GM12878 (cell line): ENCODE data around the gene CALM3. TPM values are rescaled to one million over a fixed set of nuclear protein-coding genes. Genes with fewer than 3 reads are reported as not detected.

ENCODE experiments used
- ATAC-seq: fragments of 200-7000 bp; cut with Tn5 transposase; 3 replicates; pipeline ENCODE4 v1.9.1; 2020; ENCODE audit warnings: mild to moderate bottlenecking, moderate library complexity
- BruUV-seq: library from RNA; stranded (reverse); fragments of 400-500 nt; replicated peaks from 2 replicates; lab custom pipeline; 2021; lab: Mats Ljungman, UMichigan
- CTCF ChIA-PET: fragments of 300-600 bp; sonication (Branson Sonifier 250); formaldehyde crosslinking; extraction: SDS; loops from one replicate; lab custom pipeline; 2021; ENCODE audit warnings: inconsistent platforms; lab: Yijun Ruan, JAX
- POLR2A ChIA-PET: fragments of 350-600 bp; formaldehyde crosslinking; extraction: SDS; loops from one replicate; lab custom pipeline; 2021; ENCODE audit warnings: inconsistent platforms; lab: Charles Lee
- RAD21 ChIA-PET: fragments of 300-600 bp; sonication (Branson Sonifier 250); formaldehyde crosslinking; loops from one replicate; lab custom pipeline; 2023; ENCODE audit warnings: antibody characterized with exemption; ENCODE audit not compliant: unreplicated experiment; lab: Charles Lee
- SMC1A ChIA-PET: fragments of 300-600 bp; sonication (Branson Sonifier 250); formaldehyde crosslinking; loops from one replicate; lab custom pipeline; 2023; ENCODE audit not compliant: unreplicated experiment, uncharacterized antibody; lab: Charles Lee
- DNase-seq: peaks from one replicate; pipeline ENCODE4 v3.0.0-alpha.2; 2011; ENCODE audit warnings: low read depth, low spot score
- FAIRE-seq: peaks from 3 replicates; lab custom pipeline; 2011; peaks lifted over from hg19 to GRCh38; lab: Jason Lieb, UNC
- H2AFZ ChIP-seq: 2 replicates; pipeline ENCODE4 v1.6.0; 2011; ENCODE audit warnings: low read depth, low read length, control low read depth; ENCODE audit not compliant: control insufficient read depth
- H3K27ac ChIP-seq: 2 replicates; pipeline ENCODE4 v1.5.1; 2011; ENCODE audit warnings: control low read depth; ENCODE audit not compliant: control insufficient read depth, insufficient read depth
- H3K27me3 ChIP-seq, 2 experiments: replicated peaks in 1 of 2; 2 replicates each; pipeline versions ENCODE4 v1.6.0 to v1.6.1; 2011; ENCODE audit warnings: low read length in 1 of 2; ENCODE audit not compliant: control insufficient read depth in 2 of 2, insufficient read depth in 2 of 2
- H3K36me3 ChIP-seq, 2 experiments: 2 replicates each; pipeline ENCODE4 v1.5.1; 2011; ENCODE audit warnings: low read length in 1 of 2; ENCODE audit not compliant: control insufficient read depth in 2 of 2, insufficient read depth in 2 of 2
- H3K4me1 ChIP-seq: 2 replicates; pipeline ENCODE4 v1.6.1; 2011; ENCODE audit warnings: mild to moderate bottlenecking, low read length, moderate library complexity, mixed read lengths; ENCODE audit not compliant: control insufficient read depth, insufficient read depth
- H3K4me2 ChIP-seq: 2 replicates; pipeline ENCODE4 v1.6.0; 2011; ENCODE audit warnings: control low read depth; ENCODE audit not compliant: control insufficient read depth, insufficient read depth
- H3K4me3 ChIP-seq: fragments of 200-600 bp; sonication (generic); 2 replicates; pipeline ENCODE4 v1.5.1; 2016
- H3K79me2 ChIP-seq: 2 replicates; pipeline ENCODE4 v1.6.0; 2011; ENCODE audit warnings: low read length; ENCODE audit not compliant: control insufficient read depth, insufficient read depth
- H3K9ac ChIP-seq: 2 replicates; pipeline ENCODE4 v1.8.0; 2011; ENCODE audit warnings: low read length, control low read depth, mixed read lengths; ENCODE audit not compliant: control insufficient read depth, insufficient read depth
- H3K9me3 ChIP-seq: replicated peaks from 3 replicates; pipeline ENCODE4 v1.5.1; 2011; ENCODE audit warnings: mild to moderate bottlenecking, low read length; ENCODE audit not compliant: control insufficient read depth, insufficient read depth
- H4K20me1 ChIP-seq: 2 replicates; pipeline ENCODE4 v1.6.0; 2011; ENCODE audit not compliant: control insufficient read depth, insufficient read depth
- ATF7 ChIP-seq: fragments of 450-650 bp; IDR thresholded peaks from 2 replicates; pipeline ENCODE4 v1.6.1; 2016; ENCODE audit warnings: low read depth, mild to moderate bottlenecking
- CHD4 ChIP-seq: fragments of 200-600 bp; sonication (generic); IDR thresholded peaks from 2 replicates; pipeline ENCODE4 v1.6.1; 2016; ENCODE audit warnings: mild to moderate bottlenecking
- EED ChIP-seq: sonication (generic); IDR thresholded peaks from 2 replicates; pipeline ENCODE4 v1.6.1; 2016; ENCODE audit warnings: antibody characterized with exemption, low read depth
- NFIC ChIP-seq: IDR thresholded peaks from 2 replicates; pipeline ENCODE4 v1.6.1; 2012; ENCODE audit warnings: low read depth, mild to moderate bottlenecking, inconsistent platforms, low read length, moderate library complexity
- NRF1 ChIP-seq: conservative IDR thresholded peaks from 2 replicates; pipeline ENCODE4 v1.6.1; 2011; ENCODE audit warnings: mild to moderate bottlenecking, low read depth, low read length, improper control_type of control experiment
- ZNF274 ChIP-seq: IDR thresholded peaks from one replicate; pipeline ENCODE4 v1.8.0; 2011; ENCODE audit not compliant: insufficient read length, insufficient read depth
- ZNF622 ChIP-seq: fragments of 450-650 bp; IDR thresholded peaks from 2 replicates; pipeline ENCODE4 v1.6.1; 2017; ENCODE audit warnings: mild to moderate bottlenecking, inconsistent platforms
- WGBS: methylation state at CpG from one replicate; pipeline ENCODE4 v1.1.6; 2016; ENCODE audit warnings: low lambda C conversion rate; ENCODE audit not compliant: insufficient replicate concordance, insufficient coverage; ENCODE audit errors: missing lambda C conversion rate; 5-methylcytosine and 5-hydroxymethylcytosine counted together
- in situ Hi-C: fragments of 300-500 bp; cut with MboI; formaldehyde crosslinking; loops from 9 replicates; pipeline ENCODE4 v1.14.3; 2018; ENCODE audit warnings: mixed read lengths
- intact Hi-C: fragments of 100-400 bp; cut with micrococcal nuclease; formaldehyde crosslinking; loops from one replicate; pipeline ENCODE4 v1.14.2; 2022; ENCODE audit not compliant: unreplicated experiment
- polyA plus RNA-seq, 11 experiments: library from polyadenylated mRNA; depleted of rRNA in 4 of 11; unstranded in 6 of 11; stranded (reverse) in 5 of 11; fragments of >200 nt; fragmentation: Nextera tagmentation in 4 of 11; fragmentation: Illumina TruSeq in 1 of 11; extraction: Ambion mirVana in 4 of 11; extraction: Trizol in 1 of 11; gene quantifications; 1 replicate in 1 of 11; 2 replicates in 10 of 11; pipeline versions ENCODE4 v1.2.1 to v1.2.3, GENCODE V29; 2011 to 2016; ENCODE audit warnings: inconsistent platforms in 2 of 11, missing spikeins in 2 of 11, low read depth in 1 of 11
- total RNA-seq, 4 experiments: library from RNA; depleted of rRNA in 3 of 4; stranded (reverse); fragments of >200 nt in 3 of 4; fragmentation: Illumina TruSeq in 1 of 4; extraction: Trizol in 1 of 4; gene quantifications; 2 replicates each; pipeline versions ENCODE4 v1.2.1 to v1.2.3, GENCODE V29; 2013 to 2021

CALM3 gene
- total and polyA plus RNA-seq, 10 of the 15 experiments (the other 5 are each of a cell fraction or from before 2014, with no cell fraction given), result 164 to 849 (median 347) TPM

DNA sequence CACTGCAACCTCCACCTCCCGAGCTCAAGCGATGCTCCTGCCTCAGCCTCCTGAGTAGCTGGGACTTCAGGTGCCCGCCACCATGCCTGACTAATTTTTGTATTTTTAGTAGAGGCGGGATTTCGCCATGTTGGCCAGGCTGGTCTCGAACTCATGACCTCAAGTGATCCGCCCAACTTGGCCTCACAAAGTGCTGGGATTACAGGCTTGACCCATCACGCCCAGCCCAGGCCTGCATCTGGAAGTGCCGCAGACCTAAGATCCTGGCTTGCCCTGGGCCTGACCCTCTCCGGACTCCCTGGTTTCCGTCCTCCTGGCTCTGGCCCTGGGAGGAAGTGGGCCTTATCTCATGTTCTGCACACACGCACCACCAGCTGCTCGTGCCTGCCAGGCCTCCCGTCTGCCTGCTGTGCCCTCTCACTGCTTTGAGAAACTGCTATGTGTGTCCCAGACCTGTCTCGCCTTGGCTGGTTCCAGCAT lies 28.5 kb downstream of the CALM3 start:
- Histone ChIP-seq H2AFZ (no peak overlapping the region), H3K79me2 (no peaks in the 10 kb centered on the region)
- SMC1A ChIA-PET, result interaction anchor here (1.0 to 2.6 kb wide), 3 partner anchors 8 to 32 kb away, joined by 4 to 15 read pairs (median 9); partner anchors contain the start of gene DACT3
- no peak for TF ChIP-seq ATF7
- TF ChIP-seq EED, result no peak
- no peak for TF ChIP-seq ZNF274
- TF ChIP-seq NRF1, result no peak
- no peak for TF ChIP-seq NFIC
- no peak for TF ChIP-seq ZNF622
- TF ChIP-seq CHD4, result no peak
- TF ChIP-seq, all 136 proteins: peak for 0
- WGBS, result 81% methylated on average over 15 of the region's 15 CpGs
- H3K27ac ChIP-seq, result no peak overlapping the region
- ChIA-PET POLR2A (interaction anchor here (1.2 to 1.5 kb wide), 2 partner anchors 10 to 15 kb away, joined by 3 to 5 read pairs; no protein-coding TSS in a partner anchor), CTCF (interaction anchor here (2.8 to 12.1 kb wide), 2 partner anchors 14 to 32 kb away, joined by 18 to 150 read pairs; partner anchors contain the start of gene DACT3), RAD21 (interaction anchor here (2.2 to 2.4 kb wide), 2 partner anchors 11 to 33 kb away, joined by 7 to 14 read pairs; no protein-coding TSS in a partner anchor)
- no peak overlapping the region for H3K4me3 ChIP-seq
- H4K20me1 ChIP-seq, result no peaks in the 10 kb centered on the region
- in situ Hi-C loops (no loop called here), intact Hi-C loops (no loop called here)
- H3K27me3 ChIP-seq, result peaks cover 0 to under 1% of the 10 kb centered on the region in 2 experiments; a peak in 1 of 4 replicates
- H3K36me3 ChIP-seq, result no peaks in the 10 kb centered on the region
- H3K9ac ChIP-seq, result no peak overlapping the region
- no TSS peak for BruUV-seq
- DNase-seq, result no peak
- H3K9me3 ChIP-seq, result no peaks in the 10 kb centered on the region
- no peak for ATAC-seq
- no peak overlapping the region for H3K4me2 ChIP-seq
- FAIRE-seq, result no peak
- H3K4me1 ChIP-seq, result peaks cover 27% of the 10 kb centered on the region
